Forelimb muscle (tissue), 1 donor: ENCODE data around the gene FMO2. TPM values are rescaled to one million over a fixed set of nuclear protein-coding genes. Genes with fewer than 3 reads are reported as not detected.

Source experiments
- DNase-seq: peaks from one replicate; pipeline ENCODE4 v3.0.0-alpha.2; 2013; ENCODE audit warnings: low read depth
- polyA plus RNA-seq: library from polyadenylated mRNA; unstranded; fragments of 120-200 nt; gene quantifications from one replicate; pipeline ENCODE4 v1.2.1, GENCODE V29; 2013; ENCODE audit not compliant: insufficient read length

FMO2 gene
- polyA plus RNA-seq, 1 donor, result 1.2 TPM

DNA sequence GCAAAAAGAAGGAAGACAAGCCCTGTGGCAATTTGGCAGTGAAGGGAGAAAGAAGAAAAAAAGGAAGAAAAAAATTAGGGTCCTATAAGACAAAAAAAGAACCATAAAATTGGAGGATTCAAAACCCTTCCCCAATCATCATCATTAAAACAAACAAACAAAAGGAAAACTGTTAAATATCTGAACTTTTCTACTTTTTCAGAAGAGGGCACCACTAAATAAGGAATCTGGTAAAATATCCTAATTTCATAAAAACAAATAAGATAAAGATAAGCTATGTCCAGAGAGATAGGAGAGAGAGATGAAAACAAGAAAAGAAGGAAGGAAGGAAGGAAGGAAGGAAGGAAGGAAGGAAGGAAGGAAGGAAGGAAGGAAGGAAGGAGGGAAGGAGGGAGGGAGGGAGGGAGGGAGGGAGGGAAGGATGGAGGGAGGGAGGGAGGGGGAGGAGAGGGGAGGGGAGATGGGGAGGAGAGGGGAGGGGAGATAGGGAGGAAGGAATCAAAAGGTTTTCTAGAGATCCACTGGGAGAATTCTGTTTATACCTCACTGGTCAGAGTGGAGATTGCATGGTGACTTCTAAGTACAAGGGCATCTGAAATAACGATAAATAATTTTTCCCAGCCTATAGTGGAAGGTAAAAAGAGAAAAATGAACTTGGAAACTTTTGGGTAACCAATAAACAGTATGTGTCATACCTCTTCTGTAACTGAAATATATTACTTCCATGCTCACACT, 10.4 kb upstream of the FMO2 start:
- DNase-seq, result no peak

- DNase-seq, result no peak
Observed at GRCh38 chr1:171177261-171177660, 7.8 kb upstream of the FMO2 start.

- no peak for DNase-seq
Observed at GRCh38 chr1:171179318-171180227, 5.5 kb upstream of the FMO2 start.

GRCh38 chr1:171180670-171181069, 4.4 kb upstream of the FMO2 start:
- no peak for DNase-seq

GRCh38 chr1:171188388-171189266, 3.5 kb downstream of the FMO2 start:
- DNase-seq, result no peak

- no peak for DNase-seq
Observed at GRCh38 chr1:171191992-171192391, 6.9 kb downstream of the FMO2 start.

- no peak for DNase-seq
Observed at GRCh38 chr1:171195767-171196166, 10.7 kb downstream of the FMO2 start.

DNA sequence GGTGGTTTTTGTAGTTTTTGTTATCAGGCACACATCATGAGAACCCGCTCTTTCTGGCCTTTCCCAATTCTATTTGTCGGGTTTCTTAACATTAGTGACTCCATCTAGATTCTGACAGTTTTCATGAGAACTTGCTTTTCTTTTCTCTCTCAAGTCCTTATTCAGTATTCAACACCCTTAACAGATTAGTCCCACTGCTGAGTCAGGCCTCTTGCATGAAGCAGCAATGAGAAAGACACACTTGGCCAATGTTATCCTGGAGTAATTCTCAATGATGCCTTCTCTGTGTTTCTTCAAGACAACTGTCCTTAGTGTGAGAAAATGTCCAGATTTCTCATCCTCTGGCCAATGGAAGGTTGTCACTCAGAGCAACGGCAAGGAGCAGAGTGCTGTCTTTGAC, 11.3 kb downstream of the FMO2 start:
- no peak for DNase-seq

GRCh38 chr1:171198081-171198480, 13.0 kb downstream of the FMO2 start:
- DNase-seq, result no peak

DNA sequence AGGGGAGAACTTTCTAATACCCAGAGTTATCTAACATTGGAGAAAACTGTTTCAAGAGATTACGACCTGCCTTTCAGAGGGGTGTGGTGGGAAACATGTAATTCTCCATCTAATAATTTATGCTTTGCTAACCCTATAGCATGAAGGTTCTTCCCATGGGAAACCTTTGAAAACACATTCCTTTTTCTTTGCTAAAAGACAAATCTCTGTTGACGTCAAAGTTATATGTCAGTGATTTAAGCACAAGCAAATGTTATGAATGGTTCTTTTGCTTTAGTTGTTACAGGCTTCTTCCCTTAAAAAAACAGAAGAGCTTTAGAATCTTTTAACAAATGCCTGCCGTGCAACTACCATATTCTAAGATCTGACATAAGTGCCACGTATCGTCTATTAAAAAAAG, 19.2 kb downstream of the FMO2 start:
- no peak for DNase-seq

DNA sequence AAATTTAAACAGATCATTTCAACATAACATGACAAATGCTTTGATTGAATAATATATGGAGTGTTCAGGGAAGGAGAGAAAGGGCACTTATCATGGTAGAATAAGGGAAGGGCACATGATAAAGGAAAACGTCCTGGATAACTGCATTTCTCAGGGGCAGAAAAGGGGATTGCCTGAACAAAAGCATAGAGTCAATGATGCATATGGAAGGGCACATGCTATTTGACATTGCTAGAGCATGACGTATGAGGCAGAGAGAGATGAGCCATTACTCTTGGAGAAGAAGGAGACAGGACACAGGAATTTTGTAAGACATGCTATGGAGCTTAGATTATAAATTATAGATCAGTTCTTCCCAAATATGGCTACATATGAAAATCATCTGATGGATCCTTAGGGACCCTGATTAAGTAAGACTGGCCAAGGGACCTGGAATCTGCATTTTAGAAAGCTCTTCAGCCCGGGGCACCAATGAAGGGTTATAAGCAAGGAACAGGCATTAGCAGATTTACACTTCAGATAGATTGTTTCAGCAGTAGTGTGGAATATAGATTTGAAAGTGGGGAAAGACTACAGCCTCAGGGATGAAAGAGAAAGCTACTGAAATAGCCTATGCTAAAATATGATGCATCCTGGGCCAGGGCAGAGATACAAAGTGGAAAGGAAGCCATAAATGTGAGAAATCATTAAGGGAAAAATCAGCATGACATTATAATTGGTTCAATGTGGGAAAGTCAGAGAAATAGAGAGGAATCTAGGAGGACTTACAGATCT, 21.3 kb downstream of the FMO2 start:
- no peak for DNase-seq

GRCh38 chr1:171206978-171207355, 21.9 kb downstream of the FMO2 start:
- no peak for DNase-seq

GRCh38 chr1:171207377-171207776, 22.3 kb downstream of the FMO2 start:
- no peak for DNase-seq

DNA sequence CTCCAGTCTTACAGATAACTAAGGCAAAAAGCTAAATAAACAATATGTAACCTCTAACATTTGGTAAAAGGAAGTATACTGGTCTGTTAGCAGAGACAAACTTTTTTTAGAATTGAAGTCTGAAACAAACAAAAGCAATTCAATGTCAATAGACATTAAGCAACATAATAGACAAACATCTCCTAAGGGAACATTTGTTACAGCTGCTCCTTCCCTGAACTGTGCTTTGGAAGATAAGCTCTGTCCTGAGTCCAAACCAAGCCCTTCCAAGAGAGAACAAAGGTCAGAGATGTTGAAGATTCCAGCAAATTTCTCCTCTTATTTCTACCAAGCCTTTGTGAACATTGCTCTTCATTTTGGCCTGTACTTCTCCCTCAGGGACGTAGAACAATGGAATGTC, 25.3 kb downstream of the FMO2 start:
- DNase-seq, result peak; percentile 82

DNA sequence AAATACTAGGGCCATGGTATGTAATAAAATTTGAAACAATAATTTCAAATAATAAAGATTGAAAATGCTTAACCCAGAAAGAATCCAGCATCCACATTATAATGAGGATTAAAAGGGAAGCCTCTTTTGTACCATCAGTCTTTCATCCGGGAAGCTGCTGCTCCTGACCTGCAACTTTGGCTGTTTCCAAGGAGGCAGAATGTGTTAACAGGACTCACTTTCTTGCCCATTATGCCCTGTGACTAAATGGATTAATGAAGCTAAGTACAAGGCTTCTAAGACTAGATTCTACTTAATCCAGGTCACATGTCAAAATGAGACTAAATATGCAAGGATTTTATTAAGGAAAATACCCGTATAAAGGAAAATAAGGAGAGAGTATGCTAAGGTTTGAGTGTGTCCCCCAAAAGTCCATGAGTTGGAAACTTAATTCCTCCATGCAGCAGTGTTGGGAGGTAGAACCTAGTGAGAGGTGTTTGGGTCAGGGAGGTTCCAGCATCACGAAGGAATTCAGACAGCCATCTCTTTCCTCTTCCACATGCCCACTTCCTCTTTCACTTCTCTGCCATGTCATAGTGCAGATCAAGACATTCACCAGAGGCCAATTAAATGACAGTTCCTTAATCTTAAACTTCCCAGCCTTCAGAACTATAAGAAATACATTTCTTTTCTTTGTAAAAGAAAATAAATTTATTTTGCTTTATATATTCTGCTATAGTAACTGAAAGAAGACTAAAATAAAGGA, 27.7 kb downstream of the FMO2 start:
- DNase-seq, result no peak

DNA sequence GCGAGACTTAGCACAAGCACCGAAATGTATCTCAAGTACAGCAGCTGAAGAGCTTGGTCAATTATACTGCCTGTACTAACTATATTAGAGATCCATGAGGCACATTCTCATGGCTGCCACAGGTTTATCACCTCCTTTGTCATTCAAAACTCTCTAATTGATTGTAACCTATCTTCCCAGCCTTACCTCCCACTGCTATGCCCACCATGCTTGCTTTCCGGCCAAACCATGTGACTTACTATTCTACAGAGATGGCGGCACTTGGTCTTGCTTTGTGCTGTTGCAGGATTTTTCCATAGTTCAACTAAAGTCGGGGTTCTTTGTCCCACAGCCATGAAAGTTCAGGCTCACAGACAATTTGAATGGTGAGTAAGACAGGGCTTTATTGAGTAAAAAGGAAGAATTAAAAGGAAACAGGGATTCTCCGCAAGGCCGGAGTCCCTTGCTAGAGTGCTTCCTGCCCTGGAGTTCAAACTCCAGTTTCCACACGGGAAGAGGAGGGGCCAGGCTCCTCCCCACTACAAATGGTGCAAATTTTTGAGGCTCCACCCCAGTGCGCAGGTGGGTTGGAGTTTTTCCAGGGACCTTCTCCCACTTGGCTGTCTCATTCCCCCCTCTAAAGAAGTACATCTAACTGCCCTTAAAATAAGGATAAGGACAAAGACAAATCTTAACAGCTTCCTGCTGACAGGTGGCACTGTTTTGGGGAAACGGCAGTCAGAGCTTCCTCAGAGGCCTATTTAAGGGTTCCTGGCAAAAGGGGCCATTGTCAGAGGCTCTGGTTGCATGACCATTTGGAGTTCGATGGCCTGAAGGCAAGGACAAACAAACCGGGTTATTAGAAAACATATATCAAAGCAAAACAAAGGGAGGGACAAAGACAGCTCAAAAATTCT, 28.7 kb downstream of the FMO2 start:
- DNase-seq, result no peak

GRCh38 chr1:171217658-171218443, 32.8 kb downstream of the FMO2 start:
- DNase-seq, result no peak

GRCh38 chr1:171218661-171219060, 33.6 kb downstream of the FMO2 start:
- no peak for DNase-seq
